Stomach (tissue), 4 donors: ENCODE data around the gene CNPY4.

Experiments
- CTCF ChIP-seq, 7 experiments: fragments of 450-650 bp in 4 of 7; fragments of 200-600 bp in 3 of 7; sonication (generic) in 3 of 7; IDR thresholded peaks; one replicate each; pipeline ENCODE4 v1.5.1; 2016 to 2019; ENCODE audit warnings: antibody characterized with exemption in 7 of 7, control low read depth in 2 of 7, mild to moderate bottlenecking in 1 of 7
- EP300 ChIP-seq: sonication (generic); formaldehyde crosslinking; IDR thresholded peaks from one replicate; pipeline ENCODE4 v1.6.1; 2017; ENCODE audit warnings: antibody characterized with exemption
- POLR2A ChIP-seq, 4 donors: fragments of 450-650 bp; IDR thresholded peaks; one replicate each; pipeline ENCODE4 v1.6.1; 2016; ENCODE audit warnings: antibody characterized with exemption in 4 of 4, control low read depth in 2 of 4, mild to moderate bottlenecking in 1 of 4, moderate library complexity in 1 of 4
- POLR2AphosphoS5 ChIP-seq, 3 donors: sonication (generic); formaldehyde crosslinking; IDR thresholded peaks; one replicate each; pipeline ENCODE4 v1.6.1; 2016; ENCODE audit warnings: antibody characterized with exemption in 3 of 3

- TF ChIP-seq CTCF (IDR thresholded peaks at IDR 0.05) = no peak
- TF ChIP-seq EP300 = no peak
- TF ChIP-seq POLR2A (IDR thresholded peaks at IDR 0.05) = no peak
- peak; percentile 45 to 84 (median 76) for TF ChIP-seq POLR2AphosphoS5 (IDR thresholded peaks at IDR 0.05)
These were observed 18.2 kb upstream of the CNPY4 start, which contains the start of the genes AP4M1 and MCM7 for GRCh38 chr7:100101016-100101862.
